A673 (cell line): ENCODE measurements around the gene HOXA9. TPM values are rescaled to one million over a fixed set of nuclear protein-coding genes. Genes with fewer than 3 reads are reported as not detected.

Experiments used
- BruUV-seq: library from RNA; stranded (reverse); fragments of 400-500 nt; replicated peaks from 2 replicates; lab custom pipeline; 2021; lab: Mats Ljungman, UMichigan
- CTCF ChIA-PET: fragments of 300-600 bp; sonication (Branson Sonifier 250); formaldehyde crosslinking; loops from one replicate; lab custom pipeline; 2022; ENCODE audit warnings: antibody characterized with exemption; lab: Charles Lee
- POLR2A ChIA-PET: fragments of 300-600 bp; sonication (Branson Sonifier 250); formaldehyde crosslinking; loops from one replicate; lab custom pipeline; 2022; ENCODE audit warnings: antibody characterized with exemption; ENCODE audit not compliant: low non-redundant PET; lab: Charles Lee
- DNase-seq: peaks from one replicate; pipeline ENCODE4 v3.0.0-alpha.2; 2015; ENCODE audit warnings: low spot score
- H3K27ac ChIP-seq: fragments of 200-600 bp; sonication (generic); 2 replicates; pipeline ENCODE4 v1.5.1; 2016; ENCODE audit warnings: mixed run types, low read depth, mild to moderate bottlenecking, mixed read lengths, antibody characterized with exemption, low read length; ENCODE audit not compliant: poor library complexity, severe bottlenecking
- H3K27me3 ChIP-seq: fragments of 200-600 bp; sonication (generic); replicated peaks from 2 replicates; pipeline ENCODE4 v1.6.1; 2017; ENCODE audit warnings: mixed run types, low read depth, mild to moderate bottlenecking, mixed read lengths, antibody characterized with exemption, low read length; ENCODE audit not compliant: insufficient read depth, poor library complexity
- H3K36me3 ChIP-seq: fragments of 200-600 bp; sonication (generic); 2 replicates; pipeline ENCODE4 v1.6.1; 2016; ENCODE audit warnings: mixed run types, mild to moderate bottlenecking, mixed read lengths, antibody characterized with exemption, low read length; ENCODE audit not compliant: insufficient read depth, poor library complexity, severe bottlenecking
- H3K4me1 ChIP-seq: fragments of 200-600 bp; sonication (generic); 2 replicates; pipeline ENCODE4 v1.6.1; 2017; ENCODE audit warnings: mixed run types, mild to moderate bottlenecking, mixed read lengths, antibody characterized with exemption, low read length; ENCODE audit not compliant: insufficient read depth, poor library complexity, severe bottlenecking
- H3K4me3 ChIP-seq: fragments of 200-600 bp; sonication (generic); 2 replicates; pipeline ENCODE4 v1.5.1; 2016; ENCODE audit warnings: low read depth, mixed run types, mild to moderate bottlenecking, mixed read lengths, low read length; ENCODE audit not compliant: poor library complexity, severe bottlenecking
- H3K9me3 ChIP-seq: fragments of 200-600 bp; sonication (generic); 2 replicates; pipeline ENCODE4 v1.6.1; 2016; ENCODE audit warnings: mixed run types, low read depth, mild to moderate bottlenecking, mixed read lengths, antibody characterized with exemption, low read length; ENCODE audit not compliant: poor library complexity, severe bottlenecking
- EZH2 ChIP-seq: fragments of 200-600 bp; sonication (generic); IDR thresholded peaks from 2 replicates; pipeline ENCODE4 v1.6.1; 2017; ENCODE audit warnings: borderline replicate concordance, low read depth, mild to moderate bottlenecking, mixed read lengths, antibody characterized with exemption, low read length; ENCODE audit not compliant: poor library complexity, severe bottlenecking
- intact Hi-C: fragments of 100-400 bp; cut with micrococcal nuclease; formaldehyde crosslinking; loops from one replicate; pipeline ENCODE4 v1.10.0; 2022; ENCODE audit not compliant: unreplicated experiment
- total RNA-seq: library from RNA; stranded (reverse); gene quantifications from 2 replicates; pipeline ENCODE4 v1.2.3, GENCODE V29; 2021
- TF ChIP-seq, protein P1 (sequence below): fragments of 300-800, 200-600 bp; sonication (generic); conservative IDR thresholded peaks from 2 replicates; pipeline ENCODE4 v1.5.1; 2017; ENCODE audit warnings: low read depth, mild to moderate bottlenecking, antibody characterized with exemption, low read length, moderate library complexity, mixed read lengths

The HOXA9 gene
- total RNA-seq, 1 experiment from 2014 or later: not detected

DNA sequence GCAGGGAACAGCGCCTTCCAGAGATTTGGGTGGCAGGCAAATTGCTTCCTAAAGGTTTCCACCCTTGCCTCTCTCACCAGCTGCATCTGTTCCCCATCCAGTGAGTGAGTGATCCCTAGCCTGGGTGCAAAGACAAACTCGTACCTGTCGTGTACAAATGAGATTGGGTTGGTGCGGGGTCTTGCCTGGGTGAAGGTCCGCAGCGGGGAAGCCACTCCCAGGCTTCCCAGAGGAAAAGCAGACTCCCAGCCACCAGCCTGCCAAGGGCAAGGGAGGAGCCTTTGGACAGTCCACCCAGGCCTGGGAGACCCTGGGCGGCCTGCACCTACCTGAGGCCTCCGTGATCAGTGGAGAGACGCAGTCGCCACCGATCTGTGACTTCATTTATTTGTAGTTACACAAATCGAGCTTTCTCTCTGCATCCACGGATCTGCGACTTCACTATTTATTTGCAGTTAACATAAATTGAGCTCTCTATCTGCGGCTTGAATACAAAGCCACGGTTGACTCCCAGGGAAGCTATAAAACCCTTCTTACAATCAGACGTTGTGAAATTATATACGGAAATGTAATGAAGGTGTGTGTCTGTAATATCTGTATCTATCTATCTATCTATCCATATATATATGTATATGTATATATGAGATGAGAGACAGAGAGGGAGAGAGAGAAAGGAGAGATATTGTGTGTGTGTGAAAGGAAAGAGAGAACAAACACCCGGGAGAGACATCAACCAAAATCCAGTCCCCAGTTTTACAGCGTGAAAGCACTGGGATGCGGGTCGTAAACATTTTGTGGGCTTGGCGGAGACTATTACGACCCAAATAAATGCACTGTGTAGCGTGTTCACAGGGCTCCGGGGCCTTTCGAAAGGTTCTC is 5.8 kb downstream of the HOXA9 start:
- ChIA-PET CTCF (no interaction called here), POLR2A (no interaction called here)
- TF ChIP-seq, protein P1, sequence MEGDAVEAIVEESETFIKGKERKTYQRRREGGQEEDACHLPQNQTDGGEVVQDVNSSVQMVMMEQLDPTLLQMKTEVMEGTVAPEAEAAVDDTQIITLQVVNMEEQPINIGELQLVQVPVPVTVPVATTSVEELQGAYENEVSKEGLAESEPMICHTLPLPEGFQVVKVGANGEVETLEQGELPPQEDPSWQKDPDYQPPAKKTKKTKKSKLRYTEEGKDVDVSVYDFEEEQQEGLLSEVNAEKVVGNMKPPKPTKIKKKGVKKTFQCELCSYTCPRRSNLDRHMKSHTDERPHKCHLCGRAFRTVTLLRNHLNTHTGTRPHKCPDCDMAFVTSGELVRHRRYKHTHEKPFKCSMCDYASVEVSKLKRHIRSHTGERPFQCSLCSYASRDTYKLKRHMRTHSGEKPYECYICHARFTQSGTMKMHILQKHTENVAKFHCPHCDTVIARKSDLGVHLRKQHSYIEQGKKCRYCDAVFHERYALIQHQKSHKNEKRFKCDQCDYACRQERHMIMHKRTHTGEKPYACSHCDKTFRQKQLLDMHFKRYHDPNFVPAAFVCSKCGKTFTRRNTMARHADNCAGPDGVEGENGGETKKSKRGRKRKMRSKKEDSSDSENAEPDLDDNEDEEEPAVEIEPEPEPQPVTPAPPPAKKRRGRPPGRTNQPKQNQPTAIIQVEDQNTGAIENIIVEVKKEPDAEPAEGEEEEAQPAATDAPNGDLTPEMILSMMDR: no peak
- TF ChIP-seq EZH2: no peak
- H3K4me3 ChIP-seq: no peak overlapping the region
- intact Hi-C loops: loop anchor here (2.0 to 10.0 kb wide), 3 partner anchors 477 to 1265 kb away; no protein-coding TSS in a partner anchor
- H3K27me3 ChIP-seq: peaks cover 61% of the 10 kb centered on the region
- no peaks in the 10 kb centered on the region for H3K36me3 ChIP-seq
- no peak overlapping the region for H3K27ac ChIP-seq
- no TSS peak for BruUV-seq
- peaks cover 7% of the 10 kb centered on the region for H3K4me1 ChIP-seq
- H3K9me3 ChIP-seq: no peaks in the 10 kb centered on the region
- no peak for DNase-seq

DNA sequence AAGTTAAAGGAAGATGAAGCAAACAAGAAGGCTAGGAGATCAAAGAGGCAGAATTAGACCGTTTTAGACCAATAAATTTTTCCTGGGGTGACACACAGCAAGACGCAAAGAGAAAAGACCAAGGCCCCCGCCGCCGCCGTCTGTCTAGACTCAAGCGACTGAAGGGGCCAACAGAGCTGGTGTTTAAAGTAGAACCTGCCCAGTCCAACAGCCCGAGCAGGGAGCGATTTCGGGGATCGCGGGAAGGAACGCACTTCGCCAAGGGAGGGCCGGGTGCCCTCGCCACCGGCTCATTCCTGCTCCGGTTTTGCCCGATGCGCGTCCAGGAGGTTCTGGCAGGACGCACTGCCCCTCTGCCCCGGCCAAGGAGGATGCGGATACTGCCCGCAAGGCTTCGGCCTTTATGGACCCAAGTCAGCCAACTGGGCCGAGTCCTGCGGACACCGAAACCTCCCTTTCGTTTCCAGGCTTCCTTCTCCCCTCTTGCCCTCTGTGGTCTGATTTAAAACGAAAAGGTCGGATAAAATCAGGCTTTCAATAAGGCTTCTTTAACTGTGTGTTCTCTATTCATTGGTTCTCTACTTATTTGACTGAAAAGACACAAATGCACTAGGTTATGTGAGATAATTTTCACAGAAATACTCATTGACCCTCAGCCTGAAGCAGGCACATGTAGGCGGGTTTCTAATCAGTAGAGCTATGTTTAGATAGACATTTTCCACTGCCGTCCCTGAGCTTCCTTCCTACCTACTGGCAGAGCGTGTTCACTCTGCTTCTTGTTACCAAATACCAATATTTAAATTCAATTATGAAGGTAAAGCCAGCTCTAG is 6.7 kb downstream of the HOXA9 start:
- Histone ChIP-seq H3K27ac (no peak overlapping the region), H3K9me3 (no peaks in the 10 kb centered on the region), H3K4me3 (no peak overlapping the region), H3K27me3 (peaks cover 61% of the 10 kb centered on the region), H3K4me1 (peaks cover 7% of the 10 kb centered on the region), H3K36me3 (no peaks in the 10 kb centered on the region)
- DNase-seq: no peak
- POLR2A ChIA-PET: no interaction called here
- TF ChIP-seq, protein P1: no peak
- intact Hi-C loops: no loop called here
- CTCF ChIA-PET: interaction anchor here (0.6 to 0.7 kb wide), 2 partner anchors 305 to 1256 kb away, joined by 3 read pairs; no protein-coding TSS in a partner anchor
- no TSS peak for BruUV-seq

- H3K27ac ChIP-seq: no peak overlapping the region
- intact Hi-C loops: no loop called here
- POLR2A ChIA-PET: no interaction called here
Measured at GRCh38 chr7:27157702-27158431, 7.5 kb downstream of the HOXA9 start.

More at GRCh38 chr7:27157702-27158431, 7.5 kb downstream of the HOXA9 start:
- Histone ChIP-seq H3K4me1 (peaks cover 7% of the 10 kb centered on the region), H3K9me3 (no peaks in the 10 kb centered on the region), H3K27me3 (peaks cover 61% of the 10 kb centered on the region), H3K36me3 (no peaks in the 10 kb centered on the region), H3K4me3 (no peak overlapping the region)
- TF ChIP-seq EZH2: no peak
- TF ChIP-seq, protein P1: no peak
- BruUV-seq: no TSS peak
- CTCF ChIA-PET: no interaction called here
- DNase-seq: no peak
